SU-DHL-6 (cell line): ENCODE measurements around the gene YTHDC1.

ENCODE experiments used
- EZH2phosphoT487 ChIP-seq: fragments of 200-600 bp; sonication (generic), shearing (Covaris generic); conservative IDR thresholded peaks from 2 replicates; pipeline ENCODE4 v1.6.1; 2018; ENCODE audit warnings: mild to moderate bottlenecking, antibody characterized with exemption, low read length, moderate library complexity, mixed read lengths
- TF ChIP-seq, protein P1 (sequence below): fragments of 200-600 bp; sonication (generic); IDR thresholded peaks from one replicate; pipeline ENCODE4 v1.5.1; 2017; ENCODE audit warnings: antibody characterized with exemption, mild to moderate bottlenecking, low read length, moderate library complexity; ENCODE audit not compliant: insufficient read depth, poor library complexity, severe bottlenecking

DNA sequence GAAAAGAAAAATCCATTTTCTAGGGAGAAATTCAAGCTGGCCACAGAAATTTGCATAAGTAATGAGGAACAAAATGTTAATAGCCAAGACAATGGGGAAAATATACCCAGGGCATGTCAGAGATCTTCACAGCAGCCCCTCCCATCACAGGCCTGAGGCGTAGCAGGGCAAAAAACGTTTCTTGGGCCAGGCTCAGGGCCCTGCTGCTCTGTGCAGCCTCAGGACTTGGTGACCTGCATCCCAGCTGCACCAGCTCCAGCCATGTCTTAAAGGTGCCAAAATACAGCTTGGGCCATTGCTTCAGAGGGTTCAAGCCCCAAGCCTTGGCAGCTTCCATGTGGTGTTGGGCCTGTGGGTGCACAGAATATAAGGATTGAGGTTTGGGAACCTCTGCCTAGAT, 72.3 kb downstream of the YTHDC1 start:
- TF ChIP-seq, protein P1, sequence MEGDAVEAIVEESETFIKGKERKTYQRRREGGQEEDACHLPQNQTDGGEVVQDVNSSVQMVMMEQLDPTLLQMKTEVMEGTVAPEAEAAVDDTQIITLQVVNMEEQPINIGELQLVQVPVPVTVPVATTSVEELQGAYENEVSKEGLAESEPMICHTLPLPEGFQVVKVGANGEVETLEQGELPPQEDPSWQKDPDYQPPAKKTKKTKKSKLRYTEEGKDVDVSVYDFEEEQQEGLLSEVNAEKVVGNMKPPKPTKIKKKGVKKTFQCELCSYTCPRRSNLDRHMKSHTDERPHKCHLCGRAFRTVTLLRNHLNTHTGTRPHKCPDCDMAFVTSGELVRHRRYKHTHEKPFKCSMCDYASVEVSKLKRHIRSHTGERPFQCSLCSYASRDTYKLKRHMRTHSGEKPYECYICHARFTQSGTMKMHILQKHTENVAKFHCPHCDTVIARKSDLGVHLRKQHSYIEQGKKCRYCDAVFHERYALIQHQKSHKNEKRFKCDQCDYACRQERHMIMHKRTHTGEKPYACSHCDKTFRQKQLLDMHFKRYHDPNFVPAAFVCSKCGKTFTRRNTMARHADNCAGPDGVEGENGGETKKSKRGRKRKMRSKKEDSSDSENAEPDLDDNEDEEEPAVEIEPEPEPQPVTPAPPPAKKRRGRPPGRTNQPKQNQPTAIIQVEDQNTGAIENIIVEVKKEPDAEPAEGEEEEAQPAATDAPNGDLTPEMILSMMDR, result no peak
- TF ChIP-seq EZH2phosphoT487, result no peak
